ENCODE results near the gene CRABP1.

CRABP1 gene

GRCh38 chr15:78361771-78362506, 21.8 kb downstream of the CRABP1 start:
- no peak overlapping the region for H3K4me3 ChIP-seq (ENCODE audit: control insufficient read depth, low read depth, low read length)
- TF ChIP-seq CTCF (IDR thresholded peaks at IDR 0.05; ENCODE audit: control insufficient read depth, insufficient read depth, low read depth, low read length, missing control alignments): no peak
- no peak for DNase-seq (ENCODE audit: low read depth)

DNA sequence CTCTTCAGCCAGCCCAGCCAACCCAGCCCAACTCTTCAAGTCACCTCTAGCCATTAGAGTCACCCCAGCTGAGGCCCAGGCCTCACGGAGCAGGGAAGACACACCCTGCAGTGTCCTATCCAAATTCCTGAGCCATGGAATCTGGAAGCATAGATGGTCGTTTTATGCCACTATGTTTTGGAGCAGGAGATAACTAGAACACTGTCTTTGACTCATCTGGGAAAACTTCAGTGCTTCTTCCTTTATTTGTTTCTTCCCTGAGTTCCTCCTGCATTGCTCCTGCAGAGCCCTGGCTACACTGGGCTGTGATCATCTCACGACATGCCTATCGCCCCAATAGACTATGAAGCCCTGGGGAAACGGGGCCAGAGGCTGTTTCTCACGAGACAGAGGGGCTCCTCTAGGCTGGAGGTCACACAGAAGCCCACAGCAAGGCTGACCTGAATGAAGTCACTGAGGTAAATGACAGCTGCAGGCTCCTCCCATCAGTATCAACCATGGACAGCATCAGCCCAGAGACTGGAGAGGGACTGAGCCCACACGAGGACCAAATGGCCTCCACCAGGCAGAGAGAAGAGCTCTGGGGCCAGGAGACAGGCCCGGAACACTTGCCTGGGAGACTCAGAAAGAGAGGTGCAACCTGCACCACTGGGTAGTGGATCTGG, 22.7 kb downstream of the CRABP1 start:
- H3K4me3 ChIP-seq (ENCODE audit: control insufficient read depth, low read depth, low read length): no peak overlapping the region
- DNase-seq (ENCODE audit: low read depth): no peak
- no peak for TF ChIP-seq CTCF (IDR thresholded peaks at IDR 0.05; ENCODE audit: control insufficient read depth, insufficient read depth, low read depth, low read length, missing control alignments)

- H3K4me3 ChIP-seq (ENCODE audit: control insufficient read depth, low read depth, low read length): no peak overlapping the region
- TF ChIP-seq CTCF (IDR thresholded peaks at IDR 0.05; ENCODE audit: control insufficient read depth, insufficient read depth, low read depth, low read length, missing control alignments): no peak
- DNase-seq (ENCODE audit: low read depth): no peak
These were observed 23.2 kb downstream of the CRABP1 start for GRCh38 chr15:78363381-78363734.

DNA sequence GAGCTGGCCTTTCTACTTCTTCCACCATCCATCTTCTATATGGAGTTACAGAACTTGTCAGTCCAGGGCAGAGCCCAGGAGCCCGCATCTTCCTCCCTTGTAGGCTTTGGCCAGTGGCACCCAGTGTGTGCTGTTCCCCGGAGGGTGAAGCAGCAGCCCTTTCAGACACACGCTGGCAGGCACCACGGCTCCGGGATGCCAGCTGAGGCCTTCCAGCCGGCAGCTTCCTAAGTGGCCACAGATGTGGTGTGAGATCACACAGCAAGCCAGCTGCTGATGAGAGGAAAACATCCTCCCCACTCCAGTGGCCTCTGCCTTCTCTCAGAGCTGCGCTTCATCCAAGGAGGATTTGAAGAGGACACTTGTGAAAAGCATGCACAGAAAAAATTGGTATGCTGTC, 24.1 kb downstream of the CRABP1 start:
- no peak for DNase-seq (ENCODE audit: low read depth)
- TF ChIP-seq CTCF (IDR thresholded peaks at IDR 0.05; ENCODE audit: control insufficient read depth, insufficient read depth, low read depth, low read length, missing control alignments): no peak
- H3K4me3 ChIP-seq (ENCODE audit: control insufficient read depth, low read depth, low read length): no peak overlapping the region

- no peak overlapping the region for H3K4me3 ChIP-seq (ENCODE audit: control insufficient read depth, low read depth, low read length)
- no peak for DNase-seq (ENCODE audit: low read depth)
- TF ChIP-seq CTCF (IDR thresholded peaks at IDR 0.05; ENCODE audit: control insufficient read depth, insufficient read depth, low read depth, low read length, missing control alignments): no peak
These were observed 25.8 kb downstream of the CRABP1 start for GRCh38 chr15:78365917-78366316.

DNA sequence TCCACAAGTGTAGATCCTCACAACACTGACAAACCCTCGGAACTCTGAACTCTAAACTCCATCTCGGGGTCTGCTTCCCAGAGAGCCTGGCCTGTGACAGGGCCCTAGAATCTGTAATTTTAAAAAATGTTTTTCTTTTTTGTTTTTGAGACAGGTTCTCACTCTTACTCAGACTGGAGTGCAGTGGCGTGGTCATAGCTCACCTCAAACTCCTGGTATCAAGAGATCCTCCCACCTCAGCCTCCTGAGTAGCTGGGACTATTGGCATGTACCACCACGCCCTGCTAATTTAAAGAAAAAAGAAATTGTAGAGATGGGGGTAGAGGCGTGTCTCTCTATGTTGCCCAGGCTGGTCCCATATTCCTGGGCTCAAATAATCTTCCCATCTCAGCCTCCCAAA, 26.2 kb downstream of the CRABP1 start:
- no peak for DNase-seq (ENCODE audit: low read depth)
- no peak for TF ChIP-seq CTCF (IDR thresholded peaks at IDR 0.05; ENCODE audit: control insufficient read depth, insufficient read depth, low read depth, low read length, missing control alignments)
- H3K4me3 ChIP-seq (ENCODE audit: control insufficient read depth, low read depth, low read length): no peak overlapping the region
